ENCODE results near the gene FYCO1.

The FYCO1 gene

DNA sequence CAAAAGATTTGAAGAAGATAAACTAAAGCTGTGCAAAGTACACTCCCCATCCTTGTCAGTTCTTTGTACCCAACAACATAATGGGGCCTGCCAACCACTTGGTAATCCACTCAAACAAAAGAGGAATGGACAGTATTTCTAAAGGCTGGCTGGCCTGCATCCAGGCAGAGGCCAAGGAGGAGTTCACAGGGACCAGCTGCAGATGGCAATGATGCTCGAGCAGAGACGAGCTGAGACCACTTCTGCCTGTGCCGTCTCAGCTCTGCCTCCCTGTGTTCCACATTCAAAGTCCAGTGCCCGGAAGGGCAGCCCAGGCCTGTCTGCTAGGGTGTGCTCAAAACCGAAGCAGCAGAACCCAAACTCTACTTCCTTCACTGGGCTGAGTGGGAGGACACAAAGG, 38.0 kb downstream of the FYCO1 start:
- FAIRE-seq = no peak
- no peak for TF ChIP-seq PAX5 (IDR thresholded peaks at IDR 0.05; ENCODE audit: insufficient read depth, low read length, severe bottlenecking)
- no peak for TF ChIP-seq POU2F2 (IDR thresholded peaks at IDR 0.05; ENCODE audit: low read depth, low read length)
- TF ChIP-seq POLR2A (IDR thresholded peaks at IDR 0.05; ENCODE audit: low read depth, low read length) = no peak
- TF ChIP-seq TAF1 (IDR thresholded peaks at IDR 0.05; ENCODE audit: low read depth, low read length) = no peak
- no peak for TF ChIP-seq POLR2AphosphoS5 (IDR thresholded peaks at IDR 0.05; ENCODE audit: low read depth, low read length)
- TF ChIP-seq SPI1 (IDR thresholded peaks at IDR 0.05; ENCODE audit: low read depth, low read length) = no peak

GRCh38 chr3:45955706-45956105, 39.9 kb downstream of the FYCO1 start:
- no peak for FAIRE-seq
- TF ChIP-seq POU2F2 (IDR thresholded peaks at IDR 0.05; ENCODE audit: low read depth, low read length) = no peak
- no peak for TF ChIP-seq PAX5 (IDR thresholded peaks at IDR 0.05; ENCODE audit: insufficient read depth, low read length, severe bottlenecking)
- TF ChIP-seq SPI1 (IDR thresholded peaks at IDR 0.05; ENCODE audit: low read depth, low read length) = no peak
- TF ChIP-seq POLR2AphosphoS5 (IDR thresholded peaks at IDR 0.05; ENCODE audit: low read depth, low read length) = no peak
- no peak for TF ChIP-seq TAF1 (IDR thresholded peaks at IDR 0.05; ENCODE audit: low read depth, low read length)
- TF ChIP-seq POLR2A (IDR thresholded peaks at IDR 0.05; ENCODE audit: low read depth, low read length) = no peak
- DNase-seq (ENCODE audit: insufficient read length, low spot score) = no peak

More for the DNA sequence above, 38.0 kb downstream of the FYCO1 start:
- DNase-seq (ENCODE audit: insufficient read length, low spot score) = no peak

GRCh38 chr3:45955017-45955647, 40.5 kb downstream of the FYCO1 start:
- DNase-seq (ENCODE audit: insufficient read length, low spot score) (no peak), FAIRE-seq (no peak)
- TF ChIP-seq SPI1 (IDR thresholded peaks at IDR 0.05; ENCODE audit: low read depth, low read length) = no peak
- TF ChIP-seq PAX5 (IDR thresholded peaks at IDR 0.05; ENCODE audit: insufficient read depth, low read length, severe bottlenecking) = no peak
- TF ChIP-seq POLR2A (IDR thresholded peaks at IDR 0.05; ENCODE audit: low read depth, low read length) = no peak
- no peak for TF ChIP-seq TAF1 (IDR thresholded peaks at IDR 0.05; ENCODE audit: low read depth, low read length)

DNA sequence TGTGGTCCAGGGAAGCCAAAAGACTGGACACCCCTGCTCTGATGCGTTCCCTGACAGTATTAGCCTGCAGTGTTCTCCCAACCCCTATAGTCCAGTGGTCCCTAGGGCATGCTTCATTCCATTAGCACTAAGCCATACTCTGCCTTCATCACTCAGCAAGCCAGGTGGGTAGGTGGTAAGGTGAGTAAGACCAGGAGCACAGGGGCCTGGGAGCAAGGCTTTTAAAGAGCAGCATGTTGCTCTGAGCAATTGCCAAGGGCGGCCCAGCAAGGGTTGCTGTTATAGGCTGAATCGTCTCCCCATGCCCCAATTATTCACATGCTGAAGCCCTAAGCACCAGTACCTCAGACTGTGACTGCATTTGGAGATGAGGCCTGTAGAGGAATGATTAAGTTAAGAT, 41.3 kb downstream of the FYCO1 start:
- FAIRE-seq (peak; percentile 33), DNase-seq (ENCODE audit: insufficient read length, low spot score) (no peak)
- no peak for TF ChIP-seq POLR2A (IDR thresholded peaks at IDR 0.05; ENCODE audit: low read depth, low read length)
- TF ChIP-seq POU2F2 (IDR thresholded peaks at IDR 0.05; ENCODE audit: low read depth, low read length) = no peak
- TF ChIP-seq PAX5 (IDR thresholded peaks at IDR 0.05; ENCODE audit: insufficient read depth, low read length, severe bottlenecking) = no peak
- no peak for TF ChIP-seq POLR2AphosphoS5 (IDR thresholded peaks at IDR 0.05; ENCODE audit: low read depth, low read length)
- no peak for TF ChIP-seq TAF1 (IDR thresholded peaks at IDR 0.05; ENCODE audit: low read depth, low read length)
- TF ChIP-seq SPI1 (IDR thresholded peaks at IDR 0.05; ENCODE audit: low read depth, low read length) = no peak

DNA sequence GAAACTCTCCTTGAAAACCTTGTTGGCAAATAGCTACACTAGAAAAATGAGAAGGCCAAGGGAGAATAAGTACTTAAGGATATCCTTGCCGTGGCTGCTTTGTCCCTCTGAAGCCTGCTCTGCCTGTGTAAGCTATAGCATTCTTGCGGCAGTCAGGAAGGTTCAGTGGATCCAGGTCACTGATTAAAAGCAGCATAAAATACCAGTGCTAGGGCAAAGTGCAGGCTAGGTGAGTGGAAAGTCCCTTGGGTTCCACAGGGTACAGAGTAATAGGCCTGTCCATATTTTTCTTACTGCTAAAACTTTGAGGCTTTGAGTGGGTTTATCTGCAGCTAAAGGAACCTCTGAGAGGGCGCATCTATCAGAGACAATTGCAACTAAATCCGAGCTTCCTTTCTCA, 42.1 kb downstream of the FYCO1 start:
- TF ChIP-seq POLR2A (IDR thresholded peaks at IDR 0.05; ENCODE audit: low read depth, low read length) (no peak), PAX5 (IDR thresholded peaks at IDR 0.05; ENCODE audit: insufficient read depth, low read length, severe bottlenecking) (no peak), SPI1 (IDR thresholded peaks at IDR 0.05; ENCODE audit: low read depth, low read length) (no peak), POLR2AphosphoS5 (IDR thresholded peaks at IDR 0.05; ENCODE audit: low read depth, low read length) (no peak), TAF1 (IDR thresholded peaks at IDR 0.05; ENCODE audit: low read depth, low read length) (no peak), POU2F2 (IDR thresholded peaks at IDR 0.05; ENCODE audit: low read depth, low read length) (no peak)
- DNase-seq (ENCODE audit: insufficient read length, low spot score) = no peak
- no peak for FAIRE-seq

DNA sequence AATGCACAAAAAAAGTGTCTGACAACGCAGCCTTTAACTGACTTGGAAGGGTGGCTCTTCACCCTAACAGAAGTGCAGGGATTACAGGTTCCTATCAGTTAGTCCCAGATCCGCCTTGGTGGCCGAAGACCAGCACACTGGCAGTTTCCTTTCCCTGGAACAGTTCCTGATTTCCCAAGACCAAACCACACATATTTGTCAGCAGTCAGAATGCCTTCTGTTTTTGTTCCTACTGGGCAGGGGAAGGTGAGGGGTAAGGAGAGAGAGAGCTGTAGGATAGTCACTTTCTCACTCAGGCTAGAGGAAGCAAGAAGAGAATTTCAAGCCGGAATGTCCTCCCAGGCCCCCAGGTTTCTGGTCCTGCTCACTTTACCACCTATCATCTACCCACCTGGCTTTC, 43.2 kb downstream of the FYCO1 start:
- DNase-seq (ENCODE audit: insufficient read length, low spot score) (no peak), FAIRE-seq (no peak)
- TF ChIP-seq TAF1 (IDR thresholded peaks at IDR 0.05; ENCODE audit: low read depth, low read length) = no peak
- no peak for TF ChIP-seq PAX5 (IDR thresholded peaks at IDR 0.05; ENCODE audit: insufficient read depth, low read length, severe bottlenecking)
- no peak for TF ChIP-seq POLR2AphosphoS5 (IDR thresholded peaks at IDR 0.05; ENCODE audit: low read depth, low read length)
- TF ChIP-seq POU2F2 (IDR thresholded peaks at IDR 0.05; ENCODE audit: low read depth, low read length) = no peak
- TF ChIP-seq SPI1 (IDR thresholded peaks at IDR 0.05; ENCODE audit: low read depth, low read length) = no peak
- TF ChIP-seq POLR2A (IDR thresholded peaks at IDR 0.05; ENCODE audit: low read depth, low read length) = no peak

DNA sequence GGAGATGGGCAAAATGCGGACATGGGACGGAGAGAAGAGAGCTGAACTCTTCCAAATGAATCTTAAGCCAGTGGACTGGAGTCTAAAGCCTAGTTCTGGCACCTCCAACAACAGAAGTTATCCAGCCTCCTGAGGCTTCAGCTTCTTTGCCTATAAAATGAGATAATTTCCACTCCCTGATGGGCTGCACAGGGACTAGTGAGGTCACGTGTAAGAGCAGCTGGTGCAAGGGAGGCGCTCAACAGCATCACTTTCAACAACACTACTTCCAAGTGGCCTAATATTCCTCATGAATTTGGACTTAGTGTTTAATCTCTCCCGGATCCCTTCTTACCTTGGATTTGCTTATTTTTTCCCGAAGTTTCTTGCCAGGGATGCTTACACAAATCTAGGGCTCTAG, 43.7 kb downstream of the FYCO1 start:
- TF ChIP-seq SPI1 (IDR thresholded peaks at IDR 0.05; ENCODE audit: low read depth, low read length) (no peak), TAF1 (IDR thresholded peaks at IDR 0.05; ENCODE audit: low read depth, low read length) (no peak), POLR2AphosphoS5 (IDR thresholded peaks at IDR 0.05; ENCODE audit: low read depth, low read length) (no peak), POU2F2 (IDR thresholded peaks at IDR 0.05; ENCODE audit: low read depth, low read length) (no peak), PAX5 (IDR thresholded peaks at IDR 0.05; ENCODE audit: insufficient read depth, low read length, severe bottlenecking) (no peak), POLR2A (IDR thresholded peaks at IDR 0.05; ENCODE audit: low read depth, low read length) (no peak)
- DNase-seq (ENCODE audit: insufficient read length, low spot score) = no peak
- FAIRE-seq = no peak

- no peak for TF ChIP-seq TAF1 (IDR thresholded peaks at IDR 0.05; ENCODE audit: low read depth, low read length)
- no peak for TF ChIP-seq POU2F2 (IDR thresholded peaks at IDR 0.05; ENCODE audit: low read depth, low read length)
- no peak for TF ChIP-seq SPI1 (IDR thresholded peaks at IDR 0.05; ENCODE audit: low read depth, low read length)
- TF ChIP-seq POLR2A (IDR thresholded peaks at IDR 0.05; ENCODE audit: low read depth, low read length) = no peak
- TF ChIP-seq PAX5 (IDR thresholded peaks at IDR 0.05; ENCODE audit: insufficient read depth, low read length, severe bottlenecking) = no peak
- TF ChIP-seq POLR2AphosphoS5 (IDR thresholded peaks at IDR 0.05; ENCODE audit: low read depth, low read length) = no peak
- DNase-seq (ENCODE audit: insufficient read length, low spot score) (no peak), FAIRE-seq (no peak)
These were observed 44.7 kb downstream of the FYCO1 start for GRCh38 chr3:45950686-45951600.

DNA sequence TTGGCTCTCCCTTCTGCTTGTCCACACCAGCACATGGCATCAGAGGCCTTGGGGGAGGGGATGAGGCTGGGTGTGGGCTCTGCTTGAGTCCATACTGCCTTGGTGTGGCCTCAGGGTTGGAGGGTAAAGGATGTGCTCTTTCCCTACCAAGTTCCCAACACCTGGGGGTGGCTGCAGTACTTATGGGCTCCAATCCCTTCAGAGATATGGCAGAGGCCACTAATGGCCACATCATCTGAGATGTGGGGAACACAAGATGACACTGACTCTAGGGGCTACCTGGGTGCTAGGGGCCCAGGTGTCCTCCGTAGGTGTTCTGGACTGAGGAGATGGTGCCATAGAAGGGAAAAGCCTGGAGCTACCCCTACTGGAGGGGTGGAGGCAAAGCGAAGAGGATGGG, 45.5 kb downstream of the FYCO1 start:
- FAIRE-seq (no peak), DNase-seq (ENCODE audit: insufficient read length, low spot score) (no peak)
- TF ChIP-seq TAF1 (IDR thresholded peaks at IDR 0.05; ENCODE audit: low read depth, low read length) (no peak), POLR2A (IDR thresholded peaks at IDR 0.05; ENCODE audit: low read depth, low read length) (no peak), PAX5 (IDR thresholded peaks at IDR 0.05; ENCODE audit: insufficient read depth, low read length, severe bottlenecking) (no peak), POU2F2 (IDR thresholded peaks at IDR 0.05; ENCODE audit: low read depth, low read length) (no peak), POLR2AphosphoS5 (IDR thresholded peaks at IDR 0.05; ENCODE audit: low read depth, low read length) (no peak), SPI1 (IDR thresholded peaks at IDR 0.05; ENCODE audit: low read depth, low read length) (no peak)
